AG09309 (cell line): ENCODE measurements around the gene RCOR2.
"Not testable (repeated sequence)": the region's sequence is repeated elsewhere in the genome, so short reads cannot be mapped to it uniquely, and the experiment has no call there.

Source experiments
- DNase-seq: peaks from one replicate; pipeline ENCODE4 v3.0.0-alpha.2; 2010; ENCODE audit warnings: low read depth
- H3K4me3 ChIP-seq: 2 replicates; pipeline ENCODE4 v1.5.1; 2011; ENCODE audit warnings: mild to moderate bottlenecking, low read depth, low read length, moderate library complexity; ENCODE audit not compliant: control insufficient read depth
- CTCF ChIP-seq: IDR thresholded peaks from 2 replicates; pipeline ENCODE4 v1.5.1; 2011; ENCODE audit warnings: mild to moderate bottlenecking, low read depth, low read length, inconsistent platforms; ENCODE audit not compliant: insufficient read depth, control insufficient read depth; ENCODE audit errors: missing control alignments

The RCOR2 gene

GRCh38 chr11:63869171-63869591, 47.8 kb downstream of the RCOR2 start:
- H3K4me3 ChIP-seq, result no peak overlapping the region
- no peak for DNase-seq
- TF ChIP-seq CTCF, result no peak

GRCh38 chr11:63868399-63869064, 48.4 kb downstream of the RCOR2 start:
- H3K4me3 ChIP-seq, result no peak overlapping the region
- TF ChIP-seq CTCF, result no peak
- DNase-seq, result no peak

- no peak for DNase-seq
- TF ChIP-seq CTCF, result no peak
- H3K4me3 ChIP-seq, result no peak overlapping the region
These were observed 49.5 kb downstream of the RCOR2 start for GRCh38 chr11:63867511-63867910.

GRCh38 chr11:63866211-63866610, 50.8 kb downstream of the RCOR2 start:
- DNase-seq, result no peak
- TF ChIP-seq CTCF, result no peak
- no peak overlapping the region for H3K4me3 ChIP-seq

- not testable (repeated sequence) for DNase-seq, H3K4me3 ChIP-seq
These were observed 53.3 kb downstream of the RCOR2 start for GRCh38 chr11:63863620-63864019.

GRCh38 chr11:63862923-63863322, 54.0 kb downstream of the RCOR2 start:
- H3K4me3 ChIP-seq, result no peak overlapping the region
- DNase-seq, result no peak
- no peak for TF ChIP-seq CTCF
